Measurements from ENCODE around the gene P4HB. TPM values are rescaled to one million over a fixed set of nuclear protein-coding genes. Genes with fewer than 3 reads are reported as not detected.

The P4HB gene
- total RNA-seq, 1 experiment from 2014 or later = 958 TPM

DNA sequence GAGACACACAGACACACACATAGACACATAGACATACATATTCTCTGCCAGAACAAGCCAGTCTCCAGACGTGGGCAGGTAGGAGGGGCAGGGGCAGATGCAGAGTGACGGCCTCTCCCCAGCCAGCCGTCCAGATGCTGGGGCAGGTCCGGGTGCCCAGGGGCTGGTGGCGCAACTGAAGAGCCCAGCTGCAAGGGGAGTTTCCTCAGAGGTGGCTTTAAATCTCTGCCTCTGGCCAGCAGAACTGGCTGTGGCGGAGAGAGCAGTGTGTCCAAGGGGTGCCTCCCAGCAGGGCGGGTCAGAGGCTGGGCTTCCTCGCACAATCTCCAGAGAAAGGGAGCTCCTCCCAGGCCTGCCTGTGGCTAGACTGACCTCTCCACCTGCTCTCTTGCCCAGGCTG is 65.8 kb downstream of the P4HB start:
- peaks cover 2% of the 10 kb centered on the region for H3K9me3 Mint-ChIP-seq (ENCODE audit: unreplicated experiment)
- intact Hi-C loops (cut with micrococcal nuclease; ENCODE audit: unreplicated experiment) = no loop called here
- TF ChIP-seq, protein P1, sequence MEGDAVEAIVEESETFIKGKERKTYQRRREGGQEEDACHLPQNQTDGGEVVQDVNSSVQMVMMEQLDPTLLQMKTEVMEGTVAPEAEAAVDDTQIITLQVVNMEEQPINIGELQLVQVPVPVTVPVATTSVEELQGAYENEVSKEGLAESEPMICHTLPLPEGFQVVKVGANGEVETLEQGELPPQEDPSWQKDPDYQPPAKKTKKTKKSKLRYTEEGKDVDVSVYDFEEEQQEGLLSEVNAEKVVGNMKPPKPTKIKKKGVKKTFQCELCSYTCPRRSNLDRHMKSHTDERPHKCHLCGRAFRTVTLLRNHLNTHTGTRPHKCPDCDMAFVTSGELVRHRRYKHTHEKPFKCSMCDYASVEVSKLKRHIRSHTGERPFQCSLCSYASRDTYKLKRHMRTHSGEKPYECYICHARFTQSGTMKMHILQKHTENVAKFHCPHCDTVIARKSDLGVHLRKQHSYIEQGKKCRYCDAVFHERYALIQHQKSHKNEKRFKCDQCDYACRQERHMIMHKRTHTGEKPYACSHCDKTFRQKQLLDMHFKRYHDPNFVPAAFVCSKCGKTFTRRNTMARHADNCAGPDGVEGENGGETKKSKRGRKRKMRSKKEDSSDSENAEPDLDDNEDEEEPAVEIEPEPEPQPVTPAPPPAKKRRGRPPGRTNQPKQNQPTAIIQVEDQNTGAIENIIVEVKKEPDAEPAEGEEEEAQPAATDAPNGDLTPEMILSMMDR (IDR thresholded peaks at IDR 0.05; ENCODE audit: insufficient read depth in 1 of 2, low read depth in 1 of 2, low read length in 1 of 2, severe bottlenecking in 1 of 2, unreplicated experiment in 1 of 2) = no peak
- no peaks in the 10 kb centered on the region for H3K4me1 Mint-ChIP-seq (ENCODE audit: low read depth, unreplicated experiment)
- no peaks in the 10 kb centered on the region for H3K36me3 Mint-ChIP-seq (ENCODE audit: insufficient read depth, unreplicated experiment)
- no peaks in the 10 kb centered on the region for H3K36me3 ChIP-seq (ENCODE audit: control insufficient read depth, insufficient read depth, low read length)
- H3K4me3 Mint-ChIP-seq (ENCODE audit: unreplicated experiment) = no peak overlapping the region
- DNase-seq = peak in 1 of 2 experiments; percentile 59
- peaks cover 5% of the 10 kb centered on the region; the same call in 1 of the 2 replicates for H3K4me1 ChIP-seq
- no peak overlapping the region for H3K4me3 ChIP-seq (ENCODE audit: low read depth, low read length)
- no peaks in the 10 kb centered on the region for H3K27me3 Mint-ChIP-seq (ENCODE audit: insufficient read depth, unreplicated experiment)
- ChIA-PET CTCF (interaction anchor here (0.6 to 1.0 kb wide), 3 partner anchors 11 to 159 kb away, joined by 3 read pairs; no protein-coding TSS in a partner anchor), POLR2A (interaction anchor here (0.6 kb wide), 1 partner anchor 22 kb away, joined by 6 read pairs; no protein-coding TSS in a partner anchor)
- H3K27me3 ChIP-seq (replicated peaks; ENCODE audit: control insufficient read depth, insufficient read depth, low read length) = no peaks in the 10 kb centered on the region
- BruUV-seq (replicated peaks) = no TSS peak
- no peak overlapping the region for H3K27ac Mint-ChIP-seq (ENCODE audit: unreplicated experiment)
- no peaks in the 10 kb centered on the region for H3K9me3 ChIP-seq

DNA sequence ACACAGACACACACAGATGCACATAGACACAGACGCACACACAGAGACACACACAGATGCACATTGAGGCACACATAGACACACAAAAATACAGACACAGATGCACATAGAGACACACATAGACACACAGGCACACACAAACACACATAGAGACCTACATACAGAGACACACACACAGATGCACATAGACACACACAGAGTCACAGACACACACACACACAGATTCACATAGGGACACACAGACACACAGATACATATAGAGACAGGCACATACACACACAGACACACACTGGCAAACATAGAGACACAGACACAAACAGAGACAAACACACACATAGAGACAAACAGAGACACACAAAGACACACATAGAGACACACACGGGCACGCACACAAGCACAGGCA is 66.3 kb downstream of the P4HB start:
- POLR2A ChIA-PET = no interaction called here
- no peaks in the 10 kb centered on the region for H3K27me3 ChIP-seq (replicated peaks; ENCODE audit: control insufficient read depth, insufficient read depth, low read length)
- no peak overlapping the region for H3K4me3 Mint-ChIP-seq (ENCODE audit: unreplicated experiment)
- intact Hi-C loops (cut with micrococcal nuclease; ENCODE audit: unreplicated experiment) = no loop called here
- no peak overlapping the region for H3K4me3 ChIP-seq (ENCODE audit: low read depth, low read length)
- no peak overlapping the region for H3K27ac Mint-ChIP-seq (ENCODE audit: unreplicated experiment)
- no peak for DNase-seq
- BruUV-seq (replicated peaks) = no TSS peak
- H3K36me3 ChIP-seq (ENCODE audit: control insufficient read depth, insufficient read depth, low read length) = no peaks in the 10 kb centered on the region
- CTCF ChIA-PET = interaction anchor here (1.0 kb wide), 1 partner anchor 58 kb away, joined by 3 read pairs; no protein-coding TSS in a partner anchor
- H3K9me3 Mint-ChIP-seq (ENCODE audit: unreplicated experiment) = no peaks in the 10 kb centered on the region
- no peaks in the 10 kb centered on the region for H3K27me3 Mint-ChIP-seq (ENCODE audit: insufficient read depth, unreplicated experiment)
- H3K9me3 ChIP-seq = no peaks in the 10 kb centered on the region
- no peaks in the 10 kb centered on the region for H3K4me1 Mint-ChIP-seq (ENCODE audit: low read depth, unreplicated experiment)
- H3K4me1 ChIP-seq = peaks cover 5% of the 10 kb centered on the region; the same call in 1 of the 2 replicates
- no peaks in the 10 kb centered on the region for H3K36me3 Mint-ChIP-seq (ENCODE audit: insufficient read depth, unreplicated experiment)
- TF ChIP-seq, protein P1 (IDR thresholded peaks at IDR 0.05; ENCODE audit: insufficient read depth in 1 of 2, low read depth in 1 of 2, low read length in 1 of 2, severe bottlenecking in 1 of 2, unreplicated experiment in 1 of 2) = no peak

Other genes starting within 250 kb of the P4HB start
- gene NPLOC4, start 223.4 kb downstream of the P4HB start, total RNA-seq (2022) = 119 and 139 TPM in 2 replicates
- 4.0 and 4.1 TPM in 2 replicates for gene TSPAN10, start 223.3 kb downstream of the P4HB start, total RNA-seq (2022)
- gene PDE6G, start 204.0 kb downstream of the P4HB start, total RNA-seq (2022) = not detected in 2 replicates
- 32.4 and 37.0 TPM in 2 replicates for gene OXLD1, start 193.9 kb downstream of the P4HB start, total RNA-seq (2022)
- gene CCDC137, start 193.8 kb downstream of the P4HB start, total RNA-seq (2022) = 49.0 and 50.5 TPM in 2 replicates
- gene ARL16, start 176.7 kb downstream of the P4HB start, total RNA-seq (2022) = 45.1 and 49.8 TPM in 2 replicates
- gene HGS, start 176.5 kb downstream of the P4HB start, total RNA-seq (2022) = 176 and 178 TPM in 2 replicates
- 164 and 176 TPM in 2 replicates for gene MRPL12, start 157.2 kb downstream of the P4HB start, total RNA-seq (2022)
- gene SLC25A10, start 148.3 kb downstream of the P4HB start, total RNA-seq (2022) = 49.5 and 54.8 TPM in 2 replicates
- 0.91 and 1.0 TPM in 2 replicates for gene GCGR, start 56.4 kb downstream of the P4HB start, total RNA-seq (2022)
- 59.7 and 60.0 TPM in 2 replicates for gene MCRIP1, start 27.2 kb downstream of the P4HB start, total RNA-seq (2022)
- 0.93 TPM in 1 of 2 replicates, not detected in the other for gene PPP1R27, start 25.5 kb downstream of the P4HB start, total RNA-seq (2022)
- 253 and 292 TPM in 2 replicates for gene ARHGDIA, start 10.8 kb upstream of the P4HB start, total RNA-seq (2022)
- 248 and 252 TPM in 2 replicates for gene ALYREF, start 31.1 kb upstream of the P4HB start, total RNA-seq (2022)
- gene ANAPC11, start 31.2 kb upstream of the P4HB start, total RNA-seq (2022) = 133 and 140 TPM in 2 replicates
- gene NPB, start 41.7 kb upstream of the P4HB start, total RNA-seq (2022) = 0.37 and 0.68 TPM in 2 replicates
- gene PCYT2, start 50.9 kb upstream of the P4HB start, total RNA-seq (2022) = 125 and 151 TPM in 2 replicates
- 55.6 and 57.4 TPM in 2 replicates for gene SIRT7, start 57.6 kb upstream of the P4HB start, total RNA-seq (2022)
- 28.9 and 29.1 TPM in 2 replicates for gene MAFG, start 67.2 kb upstream of the P4HB start, total RNA-seq (2022)
- 200 and 203 TPM in 2 replicates for gene PYCR1, start 76.8 kb upstream of the P4HB start, total RNA-seq (2022)
- not detected in 2 replicates for gene MYADML2, start 86.7 kb upstream of the P4HB start, total RNA-seq (2022)
- 11.1 and 13.0 TPM in 2 replicates for gene NOTUM, start 100.7 kb upstream of the P4HB start, total RNA-seq (2022)
- gene ASPSCR1, start 117.1 kb upstream of the P4HB start, total RNA-seq (2022) = 58.0 and 59.2 TPM in 2 replicates
- 85.3 and 94.9 TPM in 2 replicates for gene CENPX, start 162.3 kb upstream of the P4HB start, total RNA-seq (2022)
- gene LRRC45, start 162.8 kb upstream of the P4HB start, total RNA-seq (2022) = 33.2 and 38.2 TPM in 2 replicates
- gene RAC3, start 171.1 kb upstream of the P4HB start, total RNA-seq (2022) = 94.5 and 96.7 TPM in 2 replicates
- gene DCXR, start 177.2 kb upstream of the P4HB start, total RNA-seq (2022) = 197 and 208 TPM in 2 replicates
- gene RFNG, start 191.3 kb upstream of the P4HB start, total RNA-seq (2022) = 33.0 and 35.5 TPM in 2 replicates
- gene GPS1, start 191.4 kb upstream of the P4HB start, total RNA-seq (2022) = 185 and 195 TPM in 2 replicates
- gene DUS1L, start 205.3 kb upstream of the P4HB start, total RNA-seq (2022) = 129 TPM in 2 replicates
- gene FASN, start 237.7 kb upstream of the P4HB start, total RNA-seq (2022) = 330 and 359 TPM in 2 replicates

Measured in Caco-2 (cell line).